Spinal cord (tissue), 10 donors: Measurements from ENCODE around the gene RRP1. TPM values are rescaled to one million over a fixed set of nuclear protein-coding genes. Genes with fewer than 3 reads are reported as not detected.
A peak's percentile ranks its signal among the peaks of the same experiment; 100 is the strongest.
"Not testable (repeated sequence)": the region's sequence is repeated elsewhere in the genome, so short reads cannot be mapped to it uniquely, and the experiment has no call there.

Experiments used
- DNase-seq, 6 donors: peaks; one replicate each; pipeline versions ENCODE4 v3.0.0 to v3.0.0-alpha.2; 2013 to 2015; ENCODE audit warnings: low spot score in 6 of 6, low read depth in 4 of 6
- H3K27ac ChIP-seq: one replicate; pipeline ENCODE4 v1.5.1; 2013; ENCODE audit warnings: low read depth, low read length, control low read depth
- H3K27me3 ChIP-seq: one replicate; pipeline ENCODE4 v1.6.1; 2013; ENCODE audit warnings: low read length; ENCODE audit not compliant: control insufficient read depth, insufficient read depth
- H3K36me3 ChIP-seq: one replicate; pipeline ENCODE4 v1.6.1; 2013; ENCODE audit warnings: low read length; ENCODE audit not compliant: control insufficient read depth, insufficient read depth
- H3K4me1 ChIP-seq: one replicate; pipeline ENCODE4 v1.6.1; 2013; ENCODE audit warnings: low read length; ENCODE audit not compliant: control insufficient read depth, insufficient read depth
- H3K4me3 ChIP-seq: one replicate; pipeline ENCODE4 v1.5.1; 2013; ENCODE audit warnings: low read depth, low read length, control low read depth
- H3K9me3 ChIP-seq: one replicate; pipeline ENCODE4 v1.6.1; 2013; ENCODE audit warnings: low read length; ENCODE audit not compliant: control insufficient read depth, insufficient read depth
- WGBS: methylation state at CpG from one replicate; pipeline ENCODE4 v1.1.5; 2013; ENCODE audit warnings: missing lambda C conversion rate; ENCODE audit not compliant: insufficient coverage; 5-methylcytosine and 5-hydroxymethylcytosine counted together
- polyA plus RNA-seq, 2 donors: library from polyadenylated mRNA; unstranded; fragments of 120-200 nt; gene quantifications; one replicate each; pipeline ENCODE4 v1.2.1, GENCODE V29; 2013; ENCODE audit not compliant: insufficient read length in 2 of 2
- total RNA-seq, 2 donors: library from RNA; depleted of rRNA in 1 of 2; stranded (reverse); fragments of 120-200 nt in 1 of 2; fragments of >200 nt in 1 of 2; gene quantifications; one replicate each; pipeline versions ENCODE4 v1.2.3 to v1.2.4, GENCODE V29; 2013 to 2014
- donor health status: healthy.

Gene RRP1
- total and polyA plus RNA-seq, 4 donors, result 14.2 to 39.2 (median 24.1) TPM

- H3K4me3 ChIP-seq, H3K27ac ChIP-seq, H3K27me3 ChIP-seq, H3K9me3 ChIP-seq, DNase-seq, H3K4me1 ChIP-seq, H3K36me3 ChIP-seq: not testable (repeated sequence)
- WGBS, result no CpG with 5 or more reads among the region's 5 CpGs
Measured at GRCh38 chr21:43844906-43845305, 55.5 kb downstream of the RRP1 start.

GRCh38 chr21:43845386-43845785 is 56.0 kb downstream of the RRP1 start:
- Histone ChIP-seq H3K9me3 (no peaks in the 10 kb centered on the region), H3K36me3 (no peaks in the 10 kb centered on the region), H3K27ac (no peak overlapping the region), H3K4me3 (no peak overlapping the region), H3K27me3 (no peaks in the 10 kb centered on the region), H3K4me1 (no peaks in the 10 kb centered on the region)
- 87% methylated on average over 10 of the region's 13 CpGs for WGBS
- DNase-seq, result no peak

- Histone ChIP-seq H3K36me3 (no peaks in the 10 kb centered on the region), H3K27me3 (no peaks in the 10 kb centered on the region), H3K27ac (no peak overlapping the region), H3K4me1 (no peaks in the 10 kb centered on the region), H3K9me3 (no peaks in the 10 kb centered on the region), H3K4me3 (no peak overlapping the region)
- DNase-seq, result no peak
- 94% methylated on average over 2 of the region's 6 CpGs for WGBS
Measured at GRCh38 chr21:43846430-43846829, 57.1 kb downstream of the RRP1 start.

- no peaks in the 10 kb centered on the region for H3K27me3 ChIP-seq
- WGBS, result 94% methylated on average over 14 of the region's 14 CpGs
- H3K4me3 ChIP-seq, result no peak overlapping the region
- no peak for DNase-seq
- no peaks in the 10 kb centered on the region for H3K9me3 ChIP-seq
- H3K36me3 ChIP-seq, result no peaks in the 10 kb centered on the region
- no peak overlapping the region for H3K27ac ChIP-seq
- H3K4me1 ChIP-seq, result no peaks in the 10 kb centered on the region
Measured at GRCh38 chr21:43847301-43847700, 57.9 kb downstream of the RRP1 start.

- Histone ChIP-seq H3K9me3 (no peaks in the 10 kb centered on the region), H3K4me3 (no peak overlapping the region), H3K4me1 (no peaks in the 10 kb centered on the region), H3K27ac (no peak overlapping the region), H3K27me3 (no peaks in the 10 kb centered on the region), H3K36me3 (no peaks in the 10 kb centered on the region)
- WGBS, result 92% methylated on average over 7 of the region's 10 CpGs
- no peak for DNase-seq
Measured at GRCh38 chr21:43848771-43849170, 59.4 kb downstream of the RRP1 start.

- no peaks in the 10 kb centered on the region for H3K9me3 ChIP-seq
- H3K27me3 ChIP-seq, result no peaks in the 10 kb centered on the region
- no peak overlapping the region for H3K27ac ChIP-seq
- no peak overlapping the region for H3K4me3 ChIP-seq
- no peaks in the 10 kb centered on the region for H3K4me1 ChIP-seq
- 61% methylated on average over 8 of the region's 13 CpGs for WGBS
- no peak for DNase-seq
- no peaks in the 10 kb centered on the region for H3K36me3 ChIP-seq
Measured at GRCh38 chr21:43849532-43850299, 60.3 kb downstream of the RRP1 start.

GRCh38 chr21:43850728-43851295 is 61.4 kb downstream of the RRP1 start:
- H3K4me1 ChIP-seq, result no peaks in the 10 kb centered on the region
- no peaks in the 10 kb centered on the region for H3K27me3 ChIP-seq
- no peak overlapping the region for H3K27ac ChIP-seq
- DNase-seq, result no peak
- no peaks in the 10 kb centered on the region for H3K36me3 ChIP-seq
- no peak overlapping the region for H3K4me3 ChIP-seq
- WGBS, result 70% methylated on average over 2 of the region's 8 CpGs
- H3K9me3 ChIP-seq, result no peaks in the 10 kb centered on the region

- H3K4me1 ChIP-seq, result no peaks in the 10 kb centered on the region
- H3K27ac ChIP-seq, result no peak overlapping the region
- WGBS, result 27% methylated on average over 10 of the region's 12 CpGs
- no peaks in the 10 kb centered on the region for H3K27me3 ChIP-seq
- H3K9me3 ChIP-seq, result no peaks in the 10 kb centered on the region
- H3K4me3 ChIP-seq, result no peak overlapping the region
- peak in 1 of 6 donors; percentile 63 for DNase-seq
- no peaks in the 10 kb centered on the region for H3K36me3 ChIP-seq
Measured at GRCh38 chr21:43851593-43851992, 62.2 kb downstream of the RRP1 start.

- Histone ChIP-seq H3K9me3 (no peaks in the 10 kb centered on the region), H3K27ac (no peak overlapping the region), H3K36me3 (no peaks in the 10 kb centered on the region), H3K4me1 (no peaks in the 10 kb centered on the region), H3K27me3 (no peaks in the 10 kb centered on the region), H3K4me3 (no peak overlapping the region)
- no peak for DNase-seq
- WGBS, result 84% methylated on average over 32 of the region's 34 CpGs
Measured at GRCh38 chr21:43853851-43854772, 64.7 kb downstream of the RRP1 start.
